HepG2 (cell line): ENCODE measurements around the gene COX7A1. TPM values are rescaled to one million over a fixed set of nuclear protein-coding genes. Genes with fewer than 3 reads are reported as not detected.

Source experiments
- BHLHE40 ChIP-seq: IDR thresholded peaks from 2 replicates; pipeline ENCODE4 v1.6.1; 2011; ENCODE audit warnings: low read length, improper control_type of control experiment
- HNRNPUL1 ChIP-seq: fragments of 200-400 bp; formaldehyde crosslinking; IDR thresholded peaks from 2 replicates; pipeline ENCODE4 v1.6.1; 2017; ENCODE audit warnings: low read depth, mild to moderate bottlenecking, low read length, moderate library complexity
- IRX3 ChIP-seq: sonication (generic); formaldehyde crosslinking; IDR thresholded peaks from 2 replicates; pipeline ENCODE4 v1.8.1; 2023; ENCODE audit warnings: mild to moderate bottlenecking, low read depth, missing genetic modification reagents, borderline replicate concordance
- KDM3A ChIP-seq: IDR thresholded peaks from 2 replicates; pipeline ENCODE4 v1.6.1; 2018; ENCODE audit warnings: low read depth, missing compliant biosample characterization
- NCOA2 ChIP-seq: sonication (generic); formaldehyde crosslinking; IDR thresholded peaks from 2 replicates; pipeline ENCODE4 v1.8.0; 2022; ENCODE audit warnings: inconsistent platforms
- NPAS2 ChIP-seq: sonication (generic); formaldehyde crosslinking; IDR thresholded peaks from 2 replicates; pipeline ENCODE4 v1.8.0; 2022; ENCODE audit warnings: mild to moderate bottlenecking, missing genetic modification reagents, borderline replicate concordance
- PRDM10 ChIP-seq: sonication (generic); formaldehyde crosslinking; IDR thresholded peaks from 2 replicates; pipeline ENCODE4 v1.4.0; 2020; ENCODE audit warnings: low read depth, missing genetic modification reagents
- RBM22 ChIP-seq: fragments of 200-400 bp; formaldehyde crosslinking; optimal IDR thresholded peaks from 2 replicates; pipeline ENCODE3; 2017; ENCODE audit warnings: mild to moderate bottlenecking, low read length, moderate library complexity
- TGIF2 ChIP-seq: IDR thresholded peaks from 2 replicates; pipeline ENCODE4 v1.6.1; 2016; ENCODE audit warnings: control low read depth, missing compliant biosample characterization
- ZNF12 ChIP-seq: sonication (generic); formaldehyde crosslinking; IDR thresholded peaks from 2 replicates; pipeline ENCODE4 v1.5.0; 2020; ENCODE audit warnings: missing genetic modification reagents
- polyA plus RNA-seq, 8 experiments: library from polyadenylated mRNA; depleted of rRNA in 3 of 8; stranded (reverse) in 7 of 8; unstranded in 1 of 8; fragments of >200 nt; fragmentation: Illumina TruSeq in 4 of 8; extraction: Trizol in 4 of 8; gene quantifications; 2 replicates each; pipeline versions ENCODE4 v1.2.1 to v1.2.3, GENCODE V29; 2011 to 2016; ENCODE audit warnings: low read depth in 4 of 8, missing spikeins in 1 of 8, mixed read lengths in 1 of 8; ENCODE audit not compliant: insufficient read depth in 1 of 8
- total RNA-seq, 5 experiments: library from RNA; depleted of rRNA; stranded (reverse); fragments of >200 nt; fragmentation: Illumina TruSeq; extraction: Trizol; gene quantifications; 2 replicates each; pipeline ENCODE4 v1.2.3, GENCODE V29; 2016; ENCODE audit warnings: low read depth in 1 of 5
- TF ChIP-seq, protein P1 (sequence below): IDR thresholded peaks from 2 replicates; pipeline ENCODE4 v1.6.1; 2016; ENCODE audit warnings: mild to moderate bottlenecking
- TF ChIP-seq, protein P2 (sequence below), 2 experiments: sonication (generic) in 1 of 2; formaldehyde crosslinking in 1 of 2; IDR thresholded peaks; 2 replicates each; pipeline versions ENCODE4 v1.6.1 to v1.9.0; 2014 to 2022; ENCODE audit warnings: antibody characterized with exemption in 1 of 2, borderline replicate concordance in 1 of 2, inconsistent platforms in 1 of 2, low read depth in 1 of 2, missing genetic modification reagents in 1 of 2
- TF ChIP-seq, protein P3 (sequence below): sonication (generic); formaldehyde crosslinking; IDR thresholded peaks from 2 replicates; pipeline ENCODE4 v1.4.0; 2020; ENCODE audit warnings: missing genetic modification reagents, borderline replicate concordance

The COX7A1 gene
- total and polyA plus RNA-seq, 2 of the 13 experiments (the other 11 are each of a cell fraction or from before 2014, with no cell fraction given) = not detected

- TF ChIP-seq, protein P1, sequence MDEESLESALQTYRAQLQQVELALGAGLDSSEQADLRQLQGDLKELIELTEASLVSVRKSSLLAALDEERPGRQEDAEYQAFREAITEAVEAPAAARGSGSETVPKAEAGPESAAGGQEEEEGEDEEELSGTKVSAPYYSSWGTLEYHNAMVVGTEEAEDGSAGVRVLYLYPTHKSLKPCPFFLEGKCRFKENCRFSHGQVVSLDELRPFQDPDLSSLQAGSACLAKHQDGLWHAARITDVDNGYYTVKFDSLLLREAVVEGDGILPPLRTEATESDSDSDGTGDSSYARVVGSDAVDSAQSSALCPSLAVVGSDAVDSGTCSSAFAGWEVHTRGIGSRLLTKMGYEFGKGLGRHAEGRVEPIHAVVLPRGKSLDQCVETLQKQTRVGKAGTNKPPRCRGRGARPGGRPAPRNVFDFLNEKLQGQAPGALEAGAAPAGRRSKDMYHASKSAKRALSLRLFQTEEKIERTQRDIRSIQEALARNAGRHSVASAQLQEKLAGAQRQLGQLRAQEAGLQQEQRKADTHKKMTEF (CRISPR knock-in tag) = peak; percentile 96
- TF ChIP-seq, protein P2, sequence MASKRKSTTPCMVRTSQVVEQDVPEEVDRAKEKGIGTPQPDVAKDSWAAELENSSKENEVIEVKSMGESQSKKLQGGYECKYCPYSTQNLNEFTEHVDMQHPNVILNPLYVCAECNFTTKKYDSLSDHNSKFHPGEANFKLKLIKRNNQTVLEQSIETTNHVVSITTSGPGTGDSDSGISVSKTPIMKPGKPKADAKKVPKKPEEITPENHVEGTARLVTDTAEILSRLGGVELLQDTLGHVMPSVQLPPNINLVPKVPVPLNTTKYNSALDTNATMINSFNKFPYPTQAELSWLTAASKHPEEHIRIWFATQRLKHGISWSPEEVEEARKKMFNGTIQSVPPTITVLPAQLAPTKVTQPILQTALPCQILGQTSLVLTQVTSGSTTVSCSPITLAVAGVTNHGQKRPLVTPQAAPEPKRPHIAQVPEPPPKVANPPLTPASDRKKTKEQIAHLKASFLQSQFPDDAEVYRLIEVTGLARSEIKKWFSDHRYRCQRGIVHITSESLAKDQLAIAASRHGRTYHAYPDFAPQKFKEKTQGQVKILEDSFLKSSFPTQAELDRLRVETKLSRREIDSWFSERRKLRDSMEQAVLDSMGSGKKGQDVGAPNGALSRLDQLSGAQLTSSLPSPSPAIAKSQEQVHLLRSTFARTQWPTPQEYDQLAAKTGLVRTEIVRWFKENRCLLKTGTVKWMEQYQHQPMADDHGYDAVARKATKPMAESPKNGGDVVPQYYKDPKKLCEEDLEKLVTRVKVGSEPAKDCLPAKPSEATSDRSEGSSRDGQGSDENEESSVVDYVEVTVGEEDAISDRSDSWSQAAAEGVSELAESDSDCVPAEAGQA (IDR thresholded peaks at IDR 0.05; ENCODE audit: low read depth) = no peak
- TF ChIP-seq, protein P2 (CRISPR knock-in tag; IDR thresholded peaks at IDR 0.05; ENCODE audit: borderline replicate concordance) = peak; percentile 96
- TF ChIP-seq TGIF2 (CRISPR knock-in tag) = peak; percentile 61
- TF ChIP-seq, protein P3, sequence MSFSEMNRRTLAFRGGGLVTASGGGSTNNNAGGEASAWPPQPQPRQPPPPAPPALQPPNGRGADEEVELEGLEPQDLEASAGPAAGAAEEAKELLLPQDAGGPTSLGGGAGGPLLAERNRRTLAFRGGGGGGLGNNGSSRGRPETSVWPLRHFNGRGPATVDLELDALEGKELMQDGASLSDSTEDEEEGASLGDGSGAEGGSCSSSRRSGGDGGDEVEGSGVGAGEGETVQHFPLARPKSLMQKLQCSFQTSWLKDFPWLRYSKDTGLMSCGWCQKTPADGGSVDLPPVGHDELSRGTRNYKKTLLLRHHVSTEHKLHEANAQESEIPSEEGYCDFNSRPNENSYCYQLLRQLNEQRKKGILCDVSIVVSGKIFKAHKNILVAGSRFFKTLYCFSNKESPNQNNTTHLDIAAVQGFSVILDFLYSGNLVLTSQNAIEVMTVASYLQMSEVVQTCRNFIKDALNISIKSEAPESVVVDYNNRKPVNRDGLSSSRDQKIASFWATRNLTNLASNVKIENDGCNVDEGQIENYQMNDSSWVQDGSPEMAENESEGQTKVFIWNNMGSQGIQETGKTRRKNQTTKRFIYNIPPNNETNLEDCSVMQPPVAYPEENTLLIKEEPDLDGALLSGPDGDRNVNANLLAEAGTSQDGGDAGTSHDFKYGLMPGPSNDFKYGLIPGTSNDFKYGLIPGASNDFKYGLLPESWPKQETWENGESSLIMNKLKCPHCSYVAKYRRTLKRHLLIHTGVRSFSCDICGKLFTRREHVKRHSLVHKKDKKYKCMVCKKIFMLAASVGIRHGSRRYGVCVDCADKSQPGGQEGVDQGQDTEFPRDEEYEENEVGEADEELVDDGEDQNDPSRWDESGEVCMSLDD (CRISPR knock-in tag) = no peak
- TF ChIP-seq IRX3 (CRISPR knock-in tag) = 0 out of 2 replicates have a peak, but pooled peaks have one; percentile 81
- TF ChIP-seq ZNF12 (CRISPR knock-in tag) = peak; percentile 70; the same call in 1 of the 2 replicates
- TF ChIP-seq RBM22 = peak; percentile 23
- no peak; the same call in 1 of the 2 replicates for TF ChIP-seq PRDM10 (CRISPR knock-in tag)
- TF ChIP-seq KDM3A = peak; percentile 66; the same call in 1 of the 2 replicates
- no peak for TF ChIP-seq NPAS2 (CRISPR knock-in tag)
- TF ChIP-seq BHLHE40 = peak; percentile 95
- peak; percentile 70 for TF ChIP-seq NCOA2 (CRISPR knock-in tag)
- TF ChIP-seq HNRNPUL1 = no peak
Observed at GRCh38 chr19:36114721-36115452, 37.4 kb downstream of the COX7A1 start, which contains the start of gene POLR2I (continued).
